GM19035 (cell line): ENCODE measurements around the gene OSBPL9.

ENCODE experiments used
- ATAC-seq: cut with Tn5 transposase; IDR thresholded peaks from one replicate; pipeline ENCODE4 v1.9.1; 2021; ENCODE audit not compliant: unreplicated experiment

The OSBPL9 gene

GRCh38 chr1:51734896-51735745 is 118.2 kb downstream of the OSBPL9 start:
- no peak for ATAC-seq

GRCh38 chr1:51735746-51736254 is 118.9 kb downstream of the OSBPL9 start:
- ATAC-seq, result no peak

- ATAC-seq, result no peak
Measured at GRCh38 chr1:51736702-51737101, 119.8 kb downstream of the OSBPL9 start.

- no peak for ATAC-seq
Measured at GRCh38 chr1:51738681-51739080, 121.8 kb downstream of the OSBPL9 start.

GRCh38 chr1:51740652-51741051 is 123.8 kb downstream of the OSBPL9 start:
- ATAC-seq, result peak; percentile 45

- no peak for ATAC-seq
Measured at GRCh38 chr1:51741121-51741681, 124.3 kb downstream of the OSBPL9 start.

- ATAC-seq, result no peak
Measured at GRCh38 chr1:51744506-51745303, 127.8 kb downstream of the OSBPL9 start.

DNA sequence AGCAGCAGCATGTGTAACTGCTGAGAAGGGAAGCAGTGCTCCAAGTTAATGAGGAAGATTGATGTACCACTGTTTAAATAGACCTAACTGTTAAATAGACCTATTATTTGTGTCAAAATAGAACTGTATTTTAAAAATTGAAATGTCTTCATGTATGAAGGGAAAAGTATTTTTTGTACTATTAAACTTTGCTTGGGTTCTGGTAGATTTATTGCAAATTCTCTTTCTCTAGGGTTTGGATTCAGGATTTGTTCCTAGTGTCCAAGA is 128.3 kb downstream of the OSBPL9 start:
- ATAC-seq, result no peak

GRCh38 chr1:51749151-51749550 is 132.3 kb downstream of the OSBPL9 start:
- no peak for ATAC-seq

GRCh38 chr1:51750218-51750617 is 133.3 kb downstream of the OSBPL9 start:
- ATAC-seq, result no peak

GRCh38 chr1:51750729-51751128 is 133.8 kb downstream of the OSBPL9 start:
- no peak for ATAC-seq

DNA sequence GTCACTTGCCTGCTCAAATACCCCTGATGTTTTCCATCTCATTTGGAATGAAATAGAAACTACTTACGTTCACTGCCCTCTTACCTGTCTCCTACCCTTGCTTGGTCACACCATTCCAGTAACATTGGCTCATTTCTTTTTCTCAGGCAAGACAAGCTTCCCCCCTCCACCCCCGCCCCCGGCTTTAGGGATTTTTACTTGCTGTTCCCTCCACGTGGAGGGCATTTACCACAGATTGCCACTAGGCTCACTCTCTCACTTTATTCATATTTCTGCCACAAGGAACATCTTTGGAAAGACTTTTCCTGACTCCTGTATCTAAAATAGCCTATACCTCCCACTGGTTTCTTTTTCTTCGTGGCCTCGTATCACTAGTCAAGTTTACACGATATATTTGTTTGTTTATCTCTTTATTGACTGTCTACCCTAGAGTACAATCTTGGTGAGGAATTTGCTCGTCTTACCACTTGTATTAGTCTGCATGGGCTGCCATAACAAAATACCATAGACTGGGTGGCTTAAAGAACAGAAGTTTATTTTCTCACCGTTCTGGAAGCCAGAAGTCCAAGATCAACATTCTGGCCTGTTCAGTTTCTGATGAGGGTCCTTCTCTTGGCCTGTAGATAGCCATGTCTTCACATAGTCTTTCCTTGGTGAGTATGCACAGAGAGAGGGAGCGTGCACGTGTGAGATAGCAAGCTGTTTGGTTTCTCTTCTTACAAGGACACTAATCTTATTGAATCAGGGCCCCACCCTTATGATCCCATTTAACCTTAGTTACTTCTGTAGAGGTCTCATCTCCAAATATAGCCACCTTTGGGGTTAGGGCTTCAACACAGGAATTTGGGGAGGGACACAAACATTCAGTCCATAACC is 135.4 kb downstream of the OSBPL9 start:
- ATAC-seq, result no peak

DNA sequence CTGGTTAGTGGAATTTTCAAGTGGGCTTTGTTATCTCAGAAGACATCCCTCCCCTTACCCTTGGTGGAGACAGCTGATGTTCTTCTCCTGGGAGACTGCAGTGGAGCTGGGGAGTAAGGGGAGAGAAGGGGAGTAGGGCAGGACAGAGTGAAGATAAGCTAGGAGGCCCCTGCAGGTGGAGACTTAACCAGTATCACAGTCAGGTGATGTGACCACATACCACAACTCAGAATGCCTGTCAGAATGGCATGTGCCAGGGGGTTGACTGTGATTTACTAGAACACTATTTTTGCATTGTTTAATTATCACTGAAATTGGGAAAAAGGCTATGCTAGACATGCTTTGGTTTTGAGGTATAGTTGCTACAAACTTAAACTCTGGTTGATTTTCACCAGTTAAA is 137.1 kb downstream of the OSBPL9 start:
- no peak for ATAC-seq

DNA sequence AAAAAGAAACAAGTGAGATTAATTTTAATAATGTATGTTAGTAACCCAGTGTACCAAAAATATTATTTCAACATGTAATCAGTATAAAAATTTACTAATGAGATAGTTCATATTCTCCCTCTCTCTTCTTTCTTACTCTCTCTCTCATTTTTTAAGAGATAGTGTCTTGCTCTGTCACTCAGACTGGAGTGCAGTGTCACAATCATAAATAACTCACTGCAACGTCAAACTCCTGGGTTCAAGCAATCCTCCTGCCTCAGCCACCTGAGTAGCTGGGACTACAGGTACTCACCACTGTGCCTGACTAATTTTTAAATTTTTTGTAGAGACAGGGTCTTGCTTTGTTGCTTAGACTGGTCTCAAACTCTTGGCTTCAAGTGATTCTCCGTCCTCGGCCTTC is 137.8 kb downstream of the OSBPL9 start:
- ATAC-seq, result no peak

- no peak for ATAC-seq
Measured at GRCh38 chr1:51755437-51755836, 138.5 kb downstream of the OSBPL9 start.

DNA sequence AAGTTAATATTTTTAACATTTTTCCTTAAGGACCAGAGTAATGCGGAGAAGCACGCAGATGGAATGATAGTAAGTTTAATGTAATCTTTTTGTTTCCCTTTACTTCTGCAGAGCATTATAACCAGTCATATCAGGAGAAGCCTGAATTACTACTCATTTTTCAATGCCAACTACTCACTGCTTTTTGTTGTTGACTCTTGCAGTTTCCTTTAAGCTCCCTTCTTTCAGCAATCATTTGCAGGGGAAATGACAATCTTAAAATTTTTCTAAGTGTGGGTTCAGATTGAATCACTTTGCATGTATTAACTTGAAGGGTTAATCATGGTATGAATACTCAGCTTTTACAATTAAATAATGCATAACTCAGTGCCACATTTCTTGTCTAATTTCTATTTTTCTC is 139.4 kb downstream of the OSBPL9 start:
- no peak for ATAC-seq

DNA sequence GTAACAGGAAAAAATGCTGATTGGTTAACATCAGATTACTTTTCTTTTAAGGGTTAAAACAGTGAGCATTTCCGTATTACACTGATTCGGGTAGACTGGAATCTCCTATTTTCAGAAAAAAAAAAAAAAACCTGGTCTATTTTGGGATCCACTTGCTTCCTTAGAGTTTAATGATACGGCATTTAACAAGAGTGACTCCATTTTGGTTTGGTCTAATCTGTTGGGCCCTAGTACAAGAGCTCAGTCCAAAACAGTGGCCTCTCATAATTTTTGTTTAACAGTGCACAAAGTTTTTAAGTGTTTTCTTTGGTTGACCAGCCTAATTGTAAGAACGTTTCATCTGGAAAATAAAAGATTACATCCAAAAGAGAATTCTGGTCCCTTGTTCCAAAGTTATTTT is 141.4 kb downstream of the OSBPL9 start:
- ATAC-seq, result no peak

DNA sequence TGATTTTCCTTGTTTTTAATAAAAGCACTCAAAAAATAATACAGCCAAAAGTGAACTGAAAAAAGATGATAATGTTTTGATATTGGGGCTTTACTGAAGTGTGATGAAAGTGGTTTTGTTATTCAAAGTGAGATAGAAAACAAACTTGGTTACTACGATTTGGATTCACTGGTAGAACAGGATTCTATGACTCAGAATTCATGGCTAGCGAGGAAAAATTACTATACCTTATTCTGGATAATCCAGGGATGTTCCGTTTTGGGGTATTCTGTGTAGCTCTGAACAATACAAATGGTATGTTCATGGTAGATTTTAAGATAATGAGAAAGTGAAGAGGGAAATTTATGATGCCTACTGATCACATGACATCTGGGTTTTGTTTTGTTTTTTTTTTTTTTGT is 144.0 kb downstream of the OSBPL9 start:
- no peak for ATAC-seq

DNA sequence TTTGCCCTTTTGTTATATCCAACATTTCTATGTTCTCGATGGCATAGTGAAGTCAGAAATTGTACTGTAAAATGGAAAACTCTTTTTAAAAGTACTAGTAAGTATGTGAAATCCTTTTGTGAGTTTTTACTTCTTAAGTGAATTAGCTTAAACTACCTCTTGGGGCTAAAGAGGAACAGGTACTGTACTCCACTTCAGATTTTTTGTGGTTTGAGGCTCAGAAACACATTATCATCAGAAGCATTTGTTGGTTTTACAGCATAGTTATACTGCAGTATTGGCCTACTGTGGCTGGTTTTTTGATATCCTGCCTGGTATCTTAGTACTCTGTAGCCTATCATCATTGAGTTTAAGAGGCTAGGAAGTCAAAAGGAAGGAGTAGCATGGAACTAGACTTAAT is 144.5 kb downstream of the OSBPL9 start:
- no peak for ATAC-seq

GRCh38 chr1:51768971-51769588 is 152.2 kb downstream of the OSBPL9 start:
- ATAC-seq, result no peak

DNA sequence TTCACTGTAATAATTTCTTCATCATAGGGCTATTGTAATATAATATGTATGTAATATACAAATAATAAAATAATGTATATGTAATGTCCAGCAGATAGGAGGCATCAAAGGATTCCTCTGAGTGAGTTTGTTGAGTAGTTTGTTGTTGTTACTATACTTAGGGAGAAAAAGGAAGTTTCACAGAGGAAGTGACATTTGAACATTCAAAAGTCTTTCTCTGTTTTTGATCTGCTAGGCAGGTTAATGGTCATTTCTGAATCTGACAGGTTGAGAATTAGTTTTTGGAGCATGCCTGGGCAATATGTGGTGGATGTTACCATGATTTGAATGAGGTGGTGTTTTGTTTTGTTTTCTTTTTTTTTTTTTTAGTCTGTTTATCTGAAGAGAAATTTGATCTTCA is 159.5 kb downstream of the OSBPL9 start:
- peak; percentile 57 for ATAC-seq
